GM12878 (cell line): ENCODE results near the gene RNF152. TPM values are rescaled to one million over a fixed set of nuclear protein-coding genes. Genes with fewer than 3 reads are reported as not detected.

Source experiments
- ATAC-seq: fragments of 200-7000 bp; cut with Tn5 transposase; 3 replicates; pipeline ENCODE4 v1.9.1; 2020; ENCODE audit warnings: mild to moderate bottlenecking, moderate library complexity
- BruUV-seq: library from RNA; stranded (reverse); fragments of 400-500 nt; replicated peaks from 2 replicates; lab custom pipeline; 2021; lab: Mats Ljungman, UMichigan
- CTCF ChIA-PET: fragments of 300-600 bp; sonication (Branson Sonifier 250); formaldehyde crosslinking; extraction: SDS; loops from one replicate; lab custom pipeline; 2021; ENCODE audit warnings: inconsistent platforms; lab: Yijun Ruan, JAX
- POLR2A ChIA-PET: fragments of 350-600 bp; formaldehyde crosslinking; extraction: SDS; loops from one replicate; lab custom pipeline; 2021; ENCODE audit warnings: inconsistent platforms; lab: Charles Lee
- RAD21 ChIA-PET: fragments of 300-600 bp; sonication (Branson Sonifier 250); formaldehyde crosslinking; loops from one replicate; lab custom pipeline; 2023; ENCODE audit warnings: antibody characterized with exemption; ENCODE audit not compliant: unreplicated experiment; lab: Charles Lee
- SMC1A ChIA-PET: fragments of 300-600 bp; sonication (Branson Sonifier 250); formaldehyde crosslinking; loops from one replicate; lab custom pipeline; 2023; ENCODE audit not compliant: unreplicated experiment, uncharacterized antibody; lab: Charles Lee
- DNase-seq: peaks from one replicate; pipeline ENCODE4 v3.0.0-alpha.2; 2011; ENCODE audit warnings: low read depth, low spot score
- FAIRE-seq: peaks from 3 replicates; lab custom pipeline; 2011; peaks lifted over from hg19 to GRCh38; lab: Jason Lieb, UNC
- H2AFZ ChIP-seq: 2 replicates; pipeline ENCODE4 v1.6.0; 2011; ENCODE audit warnings: low read depth, low read length, control low read depth; ENCODE audit not compliant: control insufficient read depth
- H3K27ac ChIP-seq: 2 replicates; pipeline ENCODE4 v1.5.1; 2011; ENCODE audit warnings: control low read depth; ENCODE audit not compliant: control insufficient read depth, insufficient read depth
- H3K27me3 ChIP-seq, 2 experiments: replicated peaks in 1 of 2; 2 replicates each; pipeline versions ENCODE4 v1.6.0 to v1.6.1; 2011; ENCODE audit warnings: low read length in 1 of 2; ENCODE audit not compliant: control insufficient read depth in 2 of 2, insufficient read depth in 2 of 2
- H3K36me3 ChIP-seq, 2 experiments: 2 replicates each; pipeline ENCODE4 v1.5.1; 2011; ENCODE audit warnings: low read length in 1 of 2; ENCODE audit not compliant: control insufficient read depth in 2 of 2, insufficient read depth in 2 of 2
- H3K4me1 ChIP-seq: 2 replicates; pipeline ENCODE4 v1.6.1; 2011; ENCODE audit warnings: mild to moderate bottlenecking, low read length, moderate library complexity, mixed read lengths; ENCODE audit not compliant: control insufficient read depth, insufficient read depth
- H3K4me2 ChIP-seq: 2 replicates; pipeline ENCODE4 v1.6.0; 2011; ENCODE audit warnings: control low read depth; ENCODE audit not compliant: control insufficient read depth, insufficient read depth
- H3K4me3 ChIP-seq: fragments of 200-600 bp; sonication (generic); 2 replicates; pipeline ENCODE4 v1.5.1; 2016
- H3K79me2 ChIP-seq: 2 replicates; pipeline ENCODE4 v1.6.0; 2011; ENCODE audit warnings: low read length; ENCODE audit not compliant: control insufficient read depth, insufficient read depth
- H3K9ac ChIP-seq: 2 replicates; pipeline ENCODE4 v1.8.0; 2011; ENCODE audit warnings: low read length, control low read depth, mixed read lengths; ENCODE audit not compliant: control insufficient read depth, insufficient read depth
- H3K9me3 ChIP-seq: replicated peaks from 3 replicates; pipeline ENCODE4 v1.5.1; 2011; ENCODE audit warnings: mild to moderate bottlenecking, low read length; ENCODE audit not compliant: control insufficient read depth, insufficient read depth
- H4K20me1 ChIP-seq: 2 replicates; pipeline ENCODE4 v1.6.0; 2011; ENCODE audit not compliant: control insufficient read depth, insufficient read depth
- CREM ChIP-seq: IDR thresholded peaks from 2 replicates; pipeline ENCODE4 v1.6.1; 2014; ENCODE audit warnings: antibody characterized with exemption, low read depth
- EP300 ChIP-seq, 2 experiments: fragments of 150-350 bp in 1 of 2; IDR thresholded peaks; 2 replicates each; pipeline ENCODE4 v1.6.1; 2011 to 2012; ENCODE audit warnings: low read depth in 2 of 2, low read length in 2 of 2, borderline replicate concordance in 1 of 2, improper control_type of control experiment in 1 of 2, inconsistent platforms in 1 of 2; ENCODE audit not compliant: control insufficient read depth in 1 of 2
- LARP7 ChIP-seq: fragments of 450-650 bp; IDR thresholded peaks from 2 replicates; pipeline ENCODE4 v1.6.1; 2017; ENCODE audit warnings: mild to moderate bottlenecking
- NBN ChIP-seq: fragments of 450-650 bp; IDR thresholded peaks from 2 replicates; pipeline ENCODE4 v1.6.1; 2016
- RELA ChIP-seq: fragments of 450-650 bp; IDR thresholded peaks from 2 replicates; pipeline ENCODE4 v1.8.0; 2014; ENCODE audit warnings: borderline replicate concordance; ENCODE audit not compliant: partially characterized antibody
- SUZ12 ChIP-seq: fragments of 200-600 bp; sonication (generic); IDR thresholded peaks from one replicate; pipeline ENCODE4 v1.6.1; 2018; ENCODE audit warnings: antibody characterized with exemption, mild to moderate bottlenecking; ENCODE audit not compliant: unreplicated experiment
- TBL1XR1 ChIP-seq: IDR thresholded peaks from 2 replicates; pipeline ENCODE4 v1.6.1; 2012; ENCODE audit warnings: low read depth, low read length, improper control_type of control experiment
- YY1 ChIP-seq: IDR thresholded peaks from 2 replicates; pipeline ENCODE4 v1.6.1; 2011; ENCODE audit warnings: low read depth, mild to moderate bottlenecking, low read length
- WGBS: methylation state at CpG from one replicate; pipeline ENCODE4 v1.1.6; 2016; ENCODE audit warnings: low lambda C conversion rate; ENCODE audit not compliant: insufficient replicate concordance, insufficient coverage; ENCODE audit errors: missing lambda C conversion rate; 5-methylcytosine and 5-hydroxymethylcytosine counted together
- in situ Hi-C: fragments of 300-500 bp; cut with MboI; formaldehyde crosslinking; loops from 9 replicates; pipeline ENCODE4 v1.14.3; 2018; ENCODE audit warnings: mixed read lengths
- intact Hi-C: fragments of 100-400 bp; cut with micrococcal nuclease; formaldehyde crosslinking; loops from one replicate; pipeline ENCODE4 v1.14.2; 2022; ENCODE audit not compliant: unreplicated experiment
- polyA plus RNA-seq, 11 experiments: library from polyadenylated mRNA; depleted of rRNA in 4 of 11; unstranded in 6 of 11; stranded (reverse) in 5 of 11; fragments of >200 nt; fragmentation: Nextera tagmentation in 4 of 11; fragmentation: Illumina TruSeq in 1 of 11; extraction: Ambion mirVana in 4 of 11; extraction: Trizol in 1 of 11; gene quantifications; 1 replicate in 1 of 11; 2 replicates in 10 of 11; pipeline versions ENCODE4 v1.2.1 to v1.2.3, GENCODE V29; 2011 to 2016; ENCODE audit warnings: inconsistent platforms in 2 of 11, missing spikeins in 2 of 11, low read depth in 1 of 11
- total RNA-seq, 4 experiments: library from RNA; depleted of rRNA in 3 of 4; stranded (reverse); fragments of >200 nt in 3 of 4; fragmentation: Illumina TruSeq in 1 of 4; extraction: Trizol in 1 of 4; gene quantifications; 2 replicates each; pipeline versions ENCODE4 v1.2.1 to v1.2.3, GENCODE V29; 2013 to 2021
- TF ChIP-seq, protein P1 (sequence below): fragments of 450-650 bp; IDR thresholded peaks from 2 replicates; pipeline ENCODE4 v1.6.1; 2017; ENCODE audit warnings: low read depth, mild to moderate bottlenecking, moderate library complexity
- TF ChIP-seq, protein P2 (sequence below): fragments of 450-650 bp; IDR thresholded peaks from 2 replicates; pipeline ENCODE4 v1.6.1; 2018; ENCODE audit warnings: mild to moderate bottlenecking, low read depth, moderate library complexity; ENCODE audit not compliant: partially characterized antibody

The RNF152 gene
- total and polyA plus RNA-seq, 10 of the 15 experiments (the other 5 are each of a cell fraction or from before 2014, with no cell fraction given) = under 0.01 to 0.07 (median 0.03) TPM; not detected in 7

DNA sequence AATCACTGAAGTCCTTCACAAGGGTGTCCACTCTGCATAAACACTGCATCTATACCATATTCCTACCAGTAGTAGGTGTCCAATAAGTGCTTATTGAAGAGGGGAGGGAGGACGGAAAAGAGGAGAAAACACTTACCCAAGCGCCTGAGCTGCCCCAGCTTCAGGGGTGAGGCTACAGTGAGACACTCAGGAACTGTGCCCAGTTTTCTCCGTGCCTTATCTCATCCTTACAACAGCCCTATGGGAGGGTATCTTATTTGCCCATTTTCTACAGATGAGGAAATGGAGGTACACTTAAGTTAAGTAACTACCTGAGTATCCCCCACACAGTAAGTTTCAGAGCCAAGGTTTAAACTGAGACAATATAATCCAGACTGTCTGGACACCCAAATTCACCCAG lies 41.5 kb downstream of the RNF152 start:
- no peaks in the 10 kb centered on the region for H4K20me1 ChIP-seq
- 11% methylated on average over 3 of the region's 3 CpGs for WGBS
- in situ Hi-C loops (no loop called here), intact Hi-C loops (no loop called here)
- no peaks in the 10 kb centered on the region for H3K27me3 ChIP-seq
- BruUV-seq = no TSS peak
- no peak overlapping the region for H3K27ac ChIP-seq
- H3K36me3 ChIP-seq = no peaks in the 10 kb centered on the region
- H3K79me2 ChIP-seq = no peaks in the 10 kb centered on the region
- ChIA-PET SMC1A (no interaction called here), POLR2A (no interaction called here), RAD21 (no interaction called here), CTCF (no interaction called here)
- TF ChIP-seq NBN (no peak), EP300 (IDR thresholded peaks at IDR 0.05; ENCODE audit: borderline replicate concordance in 1 of 2, control insufficient read depth in 1 of 2, low read depth in 2 of 2, low read length in 2 of 2) (no peak), LARP7 (no peak), CREM (no peak)
- H3K4me1 ChIP-seq = no peaks in the 10 kb centered on the region
- H3K9ac ChIP-seq = no peak overlapping the region
- FAIRE-seq (no peak), ATAC-seq (no peak), DNase-seq (no peak)
- no peak overlapping the region for H3K4me3 ChIP-seq
- no peak overlapping the region for H2AFZ ChIP-seq
- H3K4me2 ChIP-seq = no peak overlapping the region
- H3K9me3 ChIP-seq = no peaks in the 10 kb centered on the region; the same call in 2 of the 3 replicates

- H3K4me2 ChIP-seq = no peak overlapping the region
- WGBS = 0% methylated on average over 3 of the region's 3 CpGs
- no peak overlapping the region for H2AFZ ChIP-seq
- no peaks in the 10 kb centered on the region for H3K4me1 ChIP-seq
- SMC1A ChIA-PET = interaction anchor here (1.0 kb wide), 1 partner anchor 14 kb away, joined by 4 read pairs; no protein-coding TSS in a partner anchor
- no peaks in the 10 kb centered on the region; the same call in 2 of the 3 replicates for H3K9me3 ChIP-seq
- DNase-seq = no peak
- H3K27ac ChIP-seq = no peak overlapping the region
- POLR2A ChIA-PET = no interaction called here
- intact Hi-C loops = no loop called here
- no peaks in the 10 kb centered on the region for H3K27me3 ChIP-seq
- CTCF ChIA-PET = no interaction called here
- in situ Hi-C loops = no loop called here
- peak; percentile 44 for ATAC-seq
- H3K36me3 ChIP-seq = no peaks in the 10 kb centered on the region
- no TSS peak for BruUV-seq
- RAD21 ChIA-PET = no interaction called here
- no peaks in the 10 kb centered on the region for H4K20me1 ChIP-seq
- no peaks in the 10 kb centered on the region for H3K79me2 ChIP-seq
- no peak for FAIRE-seq
- no peak for TF ChIP-seq YY1
- TF ChIP-seq, protein P1, sequence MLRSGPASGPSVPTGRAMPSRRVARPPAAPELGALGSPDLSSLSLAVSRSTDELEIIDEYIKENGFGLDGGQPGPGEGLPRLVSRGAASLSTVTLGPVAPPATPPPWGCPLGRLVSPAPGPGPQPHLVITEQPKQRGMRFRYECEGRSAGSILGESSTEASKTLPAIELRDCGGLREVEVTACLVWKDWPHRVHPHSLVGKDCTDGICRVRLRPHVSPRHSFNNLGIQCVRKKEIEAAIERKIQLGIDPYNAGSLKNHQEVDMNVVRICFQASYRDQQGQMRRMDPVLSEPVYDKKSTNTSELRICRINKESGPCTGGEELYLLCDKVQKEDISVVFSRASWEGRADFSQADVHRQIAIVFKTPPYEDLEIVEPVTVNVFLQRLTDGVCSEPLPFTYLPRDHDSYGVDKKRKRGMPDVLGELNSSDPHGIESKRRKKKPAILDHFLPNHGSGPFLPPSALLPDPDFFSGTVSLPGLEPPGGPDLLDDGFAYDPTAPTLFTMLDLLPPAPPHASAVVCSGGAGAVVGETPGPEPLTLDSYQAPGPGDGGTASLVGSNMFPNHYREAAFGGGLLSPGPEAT = no peak
- TF ChIP-seq SUZ12 = no peak
- TF ChIP-seq, protein P2, sequence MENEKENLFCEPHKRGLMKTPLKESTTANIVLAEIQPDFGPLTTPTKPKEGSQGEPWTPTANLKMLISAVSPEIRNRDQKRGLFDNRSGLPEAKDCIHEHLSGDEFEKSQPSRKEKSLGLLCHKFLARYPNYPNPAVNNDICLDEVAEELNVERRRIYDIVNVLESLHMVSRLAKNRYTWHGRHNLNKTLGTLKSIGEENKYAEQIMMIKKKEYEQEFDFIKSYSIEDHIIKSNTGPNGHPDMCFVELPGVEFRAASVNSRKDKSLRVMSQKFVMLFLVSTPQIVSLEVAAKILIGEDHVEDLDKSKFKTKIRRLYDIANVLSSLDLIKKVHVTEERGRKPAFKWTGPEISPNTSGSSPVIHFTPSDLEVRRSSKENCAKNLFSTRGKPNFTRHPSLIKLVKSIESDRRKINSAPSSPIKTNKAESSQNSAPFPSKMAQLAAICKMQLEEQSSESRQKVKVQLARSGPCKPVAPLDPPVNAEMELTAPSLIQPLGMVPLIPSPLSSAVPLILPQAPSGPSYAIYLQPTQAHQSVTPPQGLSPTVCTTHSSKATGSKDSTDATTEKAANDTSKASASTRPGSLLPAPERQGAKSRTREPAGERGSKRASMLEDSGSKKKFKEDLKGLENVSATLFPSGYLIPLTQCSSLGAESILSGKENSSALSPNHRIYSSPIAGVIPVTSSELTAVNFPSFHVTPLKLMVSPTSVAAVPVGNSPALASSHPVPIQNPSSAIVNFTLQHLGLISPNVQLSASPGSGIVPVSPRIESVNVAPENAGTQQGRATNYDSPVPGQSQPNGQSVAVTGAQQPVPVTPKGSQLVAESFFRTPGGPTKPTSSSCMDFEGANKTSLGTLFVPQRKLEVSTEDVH = no peak
- no peak for TF ChIP-seq TBL1XR1
- no peak for TF ChIP-seq RELA
- no peak overlapping the region for H3K4me3 ChIP-seq
- H3K9ac ChIP-seq = no peak overlapping the region
Observed at GRCh38 chr18:61850756-61851155, 42.1 kb downstream of the RNF152 start.
